ENCODE measurements around the gene RASA1. TPM values are rescaled to one million over a fixed set of nuclear protein-coding genes. Genes with fewer than 3 reads are reported as not detected.

Gene RASA1
- total RNA-seq, 1 donor from 2014 or later, result 36.6 TPM

DNA sequence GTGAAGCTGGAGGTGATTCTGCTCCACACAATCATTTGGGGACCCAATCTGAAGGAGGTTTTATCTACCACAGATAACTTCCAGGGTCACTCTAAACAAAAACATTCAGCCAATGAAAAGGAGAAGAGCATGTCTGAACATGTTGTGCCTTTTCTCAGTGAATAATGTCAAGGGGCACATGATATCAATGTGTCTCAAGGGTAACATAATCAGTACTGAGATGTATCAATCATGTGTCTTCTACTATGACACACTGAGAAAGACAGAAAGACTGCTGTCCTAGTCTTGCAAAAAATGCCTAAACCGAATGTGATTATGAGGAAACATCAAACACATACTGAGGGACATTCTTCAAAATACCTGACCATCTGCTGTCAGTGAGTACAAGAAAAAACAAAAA is 25.4 kb upstream of the RASA1 start:
- no peaks in the 10 kb centered on the region for H3K36me3 Mint-ChIP-seq
- no peaks in the 10 kb centered on the region for H3K4me1 Mint-ChIP-seq
- no peak for TF ChIP-seq CTCF (IDR thresholded peaks at IDR 0.05; ENCODE audit: unreplicated experiment)
- H3K4me3 Mint-ChIP-seq, result no peak overlapping the region
- no peaks in the 10 kb centered on the region for H3K9me3 Mint-ChIP-seq
- H3K27me3 Mint-ChIP-seq (ENCODE audit: low read depth), result no peaks in the 10 kb centered on the region
- H3K27ac Mint-ChIP-seq, result no peak overlapping the region
- no peak for DNase-seq (ENCODE audit: low spot score in 2 of 2, unreplicated experiment in 2 of 2)

DNA sequence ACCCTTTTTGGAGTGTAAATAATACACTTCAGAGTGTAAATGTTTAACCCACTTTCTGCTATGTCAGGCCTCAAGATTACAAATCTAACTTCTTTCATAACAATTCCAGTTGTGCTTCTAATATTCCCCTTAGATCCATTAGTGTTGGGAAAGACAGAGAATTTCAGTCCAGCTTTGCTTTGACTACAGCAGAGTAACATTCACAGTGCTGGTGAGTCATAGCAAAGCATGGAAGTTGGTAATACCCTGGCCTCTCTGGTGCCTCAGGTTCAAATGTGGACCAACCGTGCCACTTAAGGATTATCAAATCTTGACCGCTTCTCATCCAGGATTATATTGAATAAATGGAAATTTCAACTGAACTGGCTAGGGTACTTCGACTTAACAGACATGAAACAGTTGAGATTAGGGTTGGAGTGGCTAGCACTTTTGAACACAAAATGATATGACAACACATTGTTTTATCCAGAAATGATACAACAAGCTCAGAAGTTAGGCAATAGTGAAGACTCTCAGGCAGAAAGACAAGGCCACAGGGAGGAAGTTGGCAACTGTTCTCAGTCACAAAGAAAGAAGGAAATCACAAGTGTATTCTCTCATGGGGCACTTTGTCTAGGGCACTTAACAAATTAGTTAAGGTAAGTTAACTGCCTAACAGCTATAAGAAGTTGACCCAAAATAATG is 24.4 kb upstream of the RASA1 start:
- TF ChIP-seq CTCF (IDR thresholded peaks at IDR 0.05; ENCODE audit: unreplicated experiment), result no peak
- Mint-ChIP-seq H3K4me1 (no peaks in the 10 kb centered on the region), H3K27me3 (ENCODE audit: low read depth) (no peaks in the 10 kb centered on the region), H3K4me3 (no peak overlapping the region), H3K27ac (no peak overlapping the region), H3K36me3 (no peaks in the 10 kb centered on the region), H3K9me3 (no peaks in the 10 kb centered on the region)
- DNase-seq (ENCODE audit: low spot score in 2 of 2, unreplicated experiment in 2 of 2), result no peak

- no peaks in the 10 kb centered on the region for H3K27me3 Mint-ChIP-seq (ENCODE audit: low read depth)
- no peaks in the 10 kb centered on the region for H3K9me3 Mint-ChIP-seq
- no peak for TF ChIP-seq CTCF (IDR thresholded peaks at IDR 0.05; ENCODE audit: unreplicated experiment)
- no peak overlapping the region for H3K4me3 Mint-ChIP-seq
- no peaks in the 10 kb centered on the region for H3K36me3 Mint-ChIP-seq
- no peak for DNase-seq (ENCODE audit: low spot score in 2 of 2, unreplicated experiment in 2 of 2)
- no peak overlapping the region for H3K27ac Mint-ChIP-seq
- H3K4me1 Mint-ChIP-seq, result no peaks in the 10 kb centered on the region
Measured at GRCh38 chr5:87245451-87245850, 22.2 kb upstream of the RASA1 start.

- no peak for TF ChIP-seq CTCF (IDR thresholded peaks at IDR 0.05; ENCODE audit: unreplicated experiment)
- no peak for DNase-seq (ENCODE audit: low spot score in 2 of 2, unreplicated experiment in 2 of 2)
- no peaks in the 10 kb centered on the region for H3K27me3 Mint-ChIP-seq (ENCODE audit: low read depth)
- H3K4me3 Mint-ChIP-seq, result no peak overlapping the region
- no peaks in the 10 kb centered on the region for H3K4me1 Mint-ChIP-seq
- H3K27ac Mint-ChIP-seq, result no peak overlapping the region
- no peaks in the 10 kb centered on the region for H3K36me3 Mint-ChIP-seq
- H3K9me3 Mint-ChIP-seq, result no peaks in the 10 kb centered on the region
Measured at GRCh38 chr5:87246061-87246460, 21.6 kb upstream of the RASA1 start.

DNA sequence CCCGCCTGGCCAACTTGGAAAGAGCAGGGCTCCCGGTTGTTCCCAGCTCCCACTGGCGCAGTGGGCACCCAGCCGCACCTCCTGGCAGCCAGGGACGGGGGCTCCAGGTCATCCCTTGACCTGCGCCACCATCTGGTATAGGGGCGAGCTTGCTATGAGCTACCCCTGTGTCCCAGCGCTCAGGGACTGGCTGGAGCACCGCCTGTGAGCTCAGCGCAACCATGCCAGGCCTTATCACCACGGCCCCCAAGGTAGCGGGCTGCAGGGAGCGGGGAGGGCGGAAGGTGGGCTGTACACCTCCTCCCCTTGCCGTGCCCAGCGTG is 15.4 kb upstream of the RASA1 start:
- H3K36me3 Mint-ChIP-seq, result no peaks in the 10 kb centered on the region
- H3K9me3 Mint-ChIP-seq, result no peaks in the 10 kb centered on the region
- no peak overlapping the region for H3K27ac Mint-ChIP-seq
- DNase-seq (ENCODE audit: low spot score in 2 of 2, unreplicated experiment in 2 of 2), result no peak
- TF ChIP-seq CTCF (IDR thresholded peaks at IDR 0.05; ENCODE audit: unreplicated experiment), result no peak
- no peak overlapping the region for H3K4me3 Mint-ChIP-seq
- H3K4me1 Mint-ChIP-seq, result no peaks in the 10 kb centered on the region
- H3K27me3 Mint-ChIP-seq (ENCODE audit: low read depth), result no peaks in the 10 kb centered on the region

DNA sequence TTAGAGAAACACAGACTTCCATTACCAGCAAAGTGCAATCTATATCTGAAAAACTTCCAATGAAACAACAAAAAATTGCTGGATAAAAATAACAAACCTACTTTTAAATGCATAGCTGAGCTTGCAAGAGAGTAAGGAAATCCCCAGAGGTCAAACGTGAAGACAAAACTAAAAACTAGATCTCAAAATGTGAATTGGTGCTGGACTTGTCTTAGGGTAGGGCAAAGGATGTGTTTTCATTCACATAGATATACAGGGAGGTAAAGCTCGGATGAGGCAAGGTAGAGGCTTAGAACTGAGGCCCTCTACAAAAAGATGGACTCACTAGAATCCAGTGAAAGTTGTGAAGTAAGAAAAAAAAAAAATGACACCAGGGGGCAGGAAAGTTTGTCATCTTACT is 13.6 kb upstream of the RASA1 start:
- Mint-ChIP-seq H3K27me3 (ENCODE audit: low read depth) (no peaks in the 10 kb centered on the region), H3K4me1 (no peaks in the 10 kb centered on the region), H3K9me3 (no peaks in the 10 kb centered on the region), H3K4me3 (no peak overlapping the region), H3K36me3 (no peaks in the 10 kb centered on the region), H3K27ac (no peak overlapping the region)
- DNase-seq (ENCODE audit: low spot score in 2 of 2, unreplicated experiment in 2 of 2), result no peak
- TF ChIP-seq CTCF (IDR thresholded peaks at IDR 0.05; ENCODE audit: unreplicated experiment), result no peak
